Neural cell (in vitro differentiated cells): Measurements from ENCODE around the gene RAB11FIP4. TPM values are rescaled to one million over a fixed set of nuclear protein-coding genes. Genes with fewer than 3 reads are reported as not detected.

Experiments used
- H2AFZ ChIP-seq: fragments of 200-600, 300-800 bp; sonication (generic), shearing (Covaris generic); 2 replicates; pipeline ENCODE4 v1.6.0; 2014; ENCODE audit warnings: low read depth, mild to moderate bottlenecking, antibody characterized with exemption, low read length, moderate library complexity
- H3F3A ChIP-seq: fragments of 200-600 bp; shearing (Covaris generic); 2 replicates; pipeline ENCODE4 v1.6.1; 2016; ENCODE audit warnings: mild to moderate bottlenecking, moderate library complexity, mixed read lengths, antibody characterized with exemption, low read length; ENCODE audit not compliant: insufficient read depth, poor library complexity, severe bottlenecking
- H3K27ac ChIP-seq: fragments of 200-600, 300-800 bp; sonication (generic), shearing (Covaris generic); 2 replicates; pipeline ENCODE4 v1.5.1; 2014; ENCODE audit warnings: mild to moderate bottlenecking, low read length, moderate library complexity
- H3K27me3 ChIP-seq: fragments of 300-800, 200-600 bp; sonication (generic), shearing (Covaris generic); 2 replicates; pipeline ENCODE4 v1.6.0; 2014; ENCODE audit warnings: mild to moderate bottlenecking, low read depth, low read length, moderate library complexity; ENCODE audit not compliant: insufficient read depth
- H3K36me3 ChIP-seq: fragments of 300-800, 200-600 bp; sonication (generic), shearing (Covaris generic); 2 replicates; pipeline ENCODE4 v1.5.1; 2014; ENCODE audit warnings: mild to moderate bottlenecking, antibody characterized with exemption, low read length, moderate library complexity; ENCODE audit not compliant: insufficient read depth
- H3K4me2 ChIP-seq: fragments of 300-800, 200-600 bp; sonication (generic), shearing (Covaris generic); 2 replicates; pipeline ENCODE4 v1.6.0; 2014; ENCODE audit warnings: mild to moderate bottlenecking, low read length
- H3K4me3 ChIP-seq: fragments of 300-800, 200-600 bp; sonication (generic), shearing (Covaris generic); 2 replicates; pipeline ENCODE4 v1.5.1; 2014; ENCODE audit warnings: mild to moderate bottlenecking, low read length, moderate library complexity
- H3K79me2 ChIP-seq: fragments of 200-600 bp; shearing (Covaris generic); replicated peaks from 2 replicates; pipeline ENCODE4 v1.6.0; 2014; ENCODE audit warnings: mild to moderate bottlenecking, low read length, moderate library complexity; ENCODE audit not compliant: insufficient read depth
- H3K9ac ChIP-seq: fragments of 300-800, 200-600 bp; sonication (generic), shearing (Covaris generic); 2 replicates; pipeline ENCODE4 v1.6.1; 2016; ENCODE audit warnings: mild to moderate bottlenecking, low read length, mixed read lengths
- H3K9me2 ChIP-seq: fragments of 200-600 bp; shearing (Covaris generic); 2 replicates; pipeline ENCODE4 v1.6.1; 2016; ENCODE audit warnings: mild to moderate bottlenecking, low read length, mixed read lengths; ENCODE audit not compliant: insufficient read depth
- H3K9me3 ChIP-seq: fragments of 200-600, 300-800 bp; sonication (generic), shearing (Covaris generic); 2 replicates; pipeline ENCODE4 v1.6.1; 2016; ENCODE audit warnings: mild to moderate bottlenecking, mixed run types, low read length, moderate library complexity, mixed read lengths
- H4K20me1 ChIP-seq: fragments of 200-600 bp; shearing (Covaris generic); 2 replicates; pipeline ENCODE4 v1.6.1; 2016; ENCODE audit warnings: mild to moderate bottlenecking, mixed run types; ENCODE audit not compliant: insufficient read depth
- EP300 ChIP-seq: fragments of 450-650 bp; conservative IDR thresholded peaks from 2 replicates; pipeline ENCODE4 v1.6.1; 2014; ENCODE audit warnings: antibody characterized with exemption, mild to moderate bottlenecking, moderate library complexity; ENCODE audit not compliant: poor library complexity, severe bottlenecking
- EZH2 ChIP-seq: fragments of 200-600, 300-800 bp; shearing (Covaris generic), sonication (generic); IDR thresholded peaks from 2 replicates; pipeline ENCODE4 v1.6.1; 2014; ENCODE audit warnings: antibody characterized with exemption, low read length, borderline replicate concordance, mild to moderate bottlenecking; ENCODE audit not compliant: insufficient read depth, poor library complexity, severe bottlenecking
- MXI1 ChIP-seq: fragments of 450-650 bp; conservative IDR thresholded peaks from 2 replicates; pipeline ENCODE4 v1.6.1; 2014; ENCODE audit warnings: antibody characterized with exemption, mild to moderate bottlenecking; ENCODE audit not compliant: poor library complexity, severe bottlenecking
- POLR2AphosphoS5 ChIP-seq: IDR thresholded peaks from 2 replicates; pipeline ENCODE4 v1.6.1; 2012
- RAD21 ChIP-seq: fragments of 450-650 bp; conservative IDR thresholded peaks from 2 replicates; pipeline ENCODE4 v1.6.1; 2014; ENCODE audit warnings: antibody characterized with exemption, mild to moderate bottlenecking, moderate library complexity
- SMC3 ChIP-seq: fragments of 450-650 bp; conservative IDR thresholded peaks from 2 replicates; pipeline ENCODE4 v1.6.1; 2014; ENCODE audit warnings: antibody characterized with exemption, mild to moderate bottlenecking, moderate library complexity; ENCODE audit not compliant: poor library complexity
- TAF1 ChIP-seq: IDR thresholded peaks from 2 replicates; pipeline ENCODE4 v1.6.1; 2012; ENCODE audit warnings: low read depth
- polyA plus RNA-seq: library from polyadenylated mRNA; depleted of rRNA; stranded (reverse); fragments of >200 nt; gene quantifications from 2 replicates; pipeline ENCODE4 v1.2.3, GENCODE V29; 2014
- TF ChIP-seq, protein P1 (sequence below): IDR thresholded peaks from 2 replicates; pipeline ENCODE4 v1.6.1; 2012; ENCODE audit warnings: borderline replicate concordance
- TF ChIP-seq, protein P2 (sequence below): fragments of 450-650 bp; IDR thresholded peaks from 2 replicates; pipeline ENCODE4 v1.5.1; 2014; ENCODE audit warnings: antibody characterized with exemption, mild to moderate bottlenecking, moderate library complexity; ENCODE audit not compliant: poor library complexity, severe bottlenecking

Gene RAB11FIP4
- polyA plus RNA-seq, 1 donor from 2014 or later, result 14.4 TPM

- H3K79me2 ChIP-seq, result no peaks in the 10 kb centered on the region
- no peak overlapping the region for H3K4me2 ChIP-seq
- no peaks in the 10 kb centered on the region for H3K9me2 ChIP-seq
- peaks cover 16% of the 10 kb centered on the region for H3K27me3 ChIP-seq
- H2AFZ ChIP-seq, result no peak overlapping the region
- no peaks in the 10 kb centered on the region for H3F3A ChIP-seq
- no peaks in the 10 kb centered on the region for H3K36me3 ChIP-seq
- H3K27ac ChIP-seq, result no peak overlapping the region
- TF ChIP-seq RAD21 (no peak), TAF1 (no peak), EP300 (no peak), SMC3 (no peak), MXI1 (no peak), EZH2 (no peak), POLR2AphosphoS5 (no peak)
- TF ChIP-seq, protein P1, sequence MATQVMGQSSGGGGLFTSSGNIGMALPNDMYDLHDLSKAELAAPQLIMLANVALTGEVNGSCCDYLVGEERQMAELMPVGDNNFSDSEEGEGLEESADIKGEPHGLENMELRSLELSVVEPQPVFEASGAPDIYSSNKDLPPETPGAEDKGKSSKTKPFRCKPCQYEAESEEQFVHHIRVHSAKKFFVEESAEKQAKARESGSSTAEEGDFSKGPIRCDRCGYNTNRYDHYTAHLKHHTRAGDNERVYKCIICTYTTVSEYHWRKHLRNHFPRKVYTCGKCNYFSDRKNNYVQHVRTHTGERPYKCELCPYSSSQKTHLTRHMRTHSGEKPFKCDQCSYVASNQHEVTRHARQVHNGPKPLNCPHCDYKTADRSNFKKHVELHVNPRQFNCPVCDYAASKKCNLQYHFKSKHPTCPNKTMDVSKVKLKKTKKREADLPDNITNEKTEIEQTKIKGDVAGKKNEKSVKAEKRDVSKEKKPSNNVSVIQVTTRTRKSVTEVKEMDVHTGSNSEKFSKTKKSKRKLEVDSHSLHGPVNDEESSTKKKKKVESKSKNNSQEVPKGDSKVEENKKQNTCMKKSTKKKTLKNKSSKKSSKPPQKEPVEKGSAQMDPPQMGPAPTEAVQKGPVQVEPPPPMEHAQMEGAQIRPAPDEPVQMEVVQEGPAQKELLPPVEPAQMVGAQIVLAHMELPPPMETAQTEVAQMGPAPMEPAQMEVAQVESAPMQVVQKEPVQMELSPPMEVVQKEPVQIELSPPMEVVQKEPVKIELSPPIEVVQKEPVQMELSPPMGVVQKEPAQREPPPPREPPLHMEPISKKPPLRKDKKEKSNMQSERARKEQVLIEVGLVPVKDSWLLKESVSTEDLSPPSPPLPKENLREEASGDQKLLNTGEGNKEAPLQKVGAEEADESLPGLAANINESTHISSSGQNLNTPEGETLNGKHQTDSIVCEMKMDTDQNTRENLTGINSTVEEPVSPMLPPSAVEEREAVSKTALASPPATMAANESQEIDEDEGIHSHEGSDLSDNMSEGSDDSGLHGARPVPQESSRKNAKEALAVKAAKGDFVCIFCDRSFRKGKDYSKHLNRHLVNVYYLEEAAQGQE, result no peak
- TF ChIP-seq, protein P2, sequence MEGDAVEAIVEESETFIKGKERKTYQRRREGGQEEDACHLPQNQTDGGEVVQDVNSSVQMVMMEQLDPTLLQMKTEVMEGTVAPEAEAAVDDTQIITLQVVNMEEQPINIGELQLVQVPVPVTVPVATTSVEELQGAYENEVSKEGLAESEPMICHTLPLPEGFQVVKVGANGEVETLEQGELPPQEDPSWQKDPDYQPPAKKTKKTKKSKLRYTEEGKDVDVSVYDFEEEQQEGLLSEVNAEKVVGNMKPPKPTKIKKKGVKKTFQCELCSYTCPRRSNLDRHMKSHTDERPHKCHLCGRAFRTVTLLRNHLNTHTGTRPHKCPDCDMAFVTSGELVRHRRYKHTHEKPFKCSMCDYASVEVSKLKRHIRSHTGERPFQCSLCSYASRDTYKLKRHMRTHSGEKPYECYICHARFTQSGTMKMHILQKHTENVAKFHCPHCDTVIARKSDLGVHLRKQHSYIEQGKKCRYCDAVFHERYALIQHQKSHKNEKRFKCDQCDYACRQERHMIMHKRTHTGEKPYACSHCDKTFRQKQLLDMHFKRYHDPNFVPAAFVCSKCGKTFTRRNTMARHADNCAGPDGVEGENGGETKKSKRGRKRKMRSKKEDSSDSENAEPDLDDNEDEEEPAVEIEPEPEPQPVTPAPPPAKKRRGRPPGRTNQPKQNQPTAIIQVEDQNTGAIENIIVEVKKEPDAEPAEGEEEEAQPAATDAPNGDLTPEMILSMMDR, result no peak
- no peak overlapping the region for H3K9ac ChIP-seq
- H4K20me1 ChIP-seq, result no peaks in the 10 kb centered on the region
- no peak overlapping the region for H3K4me3 ChIP-seq
- H3K9me3 ChIP-seq, result no peaks in the 10 kb centered on the region
These were observed 93.3 kb downstream of the RAB11FIP4 start for GRCh38 chr17:31484821-31485220.

DNA sequence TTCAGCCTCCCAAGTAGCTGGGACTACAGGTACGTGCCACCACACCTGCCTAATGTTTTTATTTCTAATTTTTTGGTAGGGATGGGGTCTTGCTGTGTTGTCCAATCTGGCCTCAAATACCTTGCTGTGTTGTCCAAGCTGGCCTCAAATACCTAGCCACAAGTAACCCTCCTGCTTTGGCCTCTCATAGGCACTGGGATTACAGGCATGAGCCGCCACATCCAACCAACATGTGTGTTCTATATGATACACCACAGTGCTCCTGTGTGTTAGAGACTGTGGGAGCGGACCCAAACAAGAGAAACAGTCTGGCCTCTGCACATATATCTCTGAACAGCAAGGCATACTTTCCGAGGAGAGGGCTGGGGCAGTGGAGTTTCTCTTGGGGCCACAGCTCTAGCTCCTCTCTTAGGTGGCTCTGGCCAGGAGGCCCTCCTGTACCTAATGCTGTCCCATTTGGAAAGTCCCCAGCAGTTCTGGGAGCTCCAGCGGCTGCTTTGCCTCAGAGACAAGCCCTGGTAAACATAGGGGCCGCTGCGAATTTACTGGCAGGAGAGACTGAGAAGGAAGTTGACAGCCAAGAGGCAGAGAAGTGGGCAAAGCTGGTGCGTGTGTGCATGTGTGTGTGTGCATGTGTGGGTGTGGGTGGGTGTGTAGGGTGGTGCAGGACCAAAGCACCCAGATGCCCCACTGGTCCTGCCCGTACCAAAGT lies 95.0 kb downstream of the RAB11FIP4 start:
- Histone ChIP-seq H3K79me2 (no peaks in the 10 kb centered on the region), H3F3A (no peaks in the 10 kb centered on the region), H3K9me2 (no peaks in the 10 kb centered on the region), H3K9me3 (no peaks in the 10 kb centered on the region), H4K20me1 (no peaks in the 10 kb centered on the region), H3K9ac (no peak overlapping the region), H3K4me2 (no peak overlapping the region), H3K27ac (no peak overlapping the region), H3K36me3 (no peaks in the 10 kb centered on the region), H3K4me3 (no peak overlapping the region), H2AFZ (no peak overlapping the region), H3K27me3 (peaks cover 21% of the 10 kb centered on the region)
- TF ChIP-seq RAD21, result no peak
- TF ChIP-seq TAF1, result no peak
- TF ChIP-seq MXI1, result no peak
- TF ChIP-seq POLR2AphosphoS5, result no peak
- TF ChIP-seq EP300, result no peak
- no peak for TF ChIP-seq EZH2
